Cardiac muscle cell (in vitro differentiated cells and primary cell): Measurements from ENCODE around the gene ALDOB. TPM values are rescaled to one million over a fixed set of nuclear protein-coding genes. Genes with fewer than 3 reads are reported as not detected.
A peak's percentile ranks its signal among the peaks of the same experiment; 100 is the strongest.

ENCODE experiments used
- DNase-seq, 2 donors: peaks; one replicate each; pipeline versions ENCODE4 v3.0.0 to v3.0.0-alpha.2; 2010 to 2017; ENCODE audit warnings: low read depth in 1 of 2, low spot score in 1 of 2
- H3K27ac ChIP-seq: fragments of 200-600 bp; sonication (generic); 2 replicates; pipeline ENCODE4 v1.5.1; 2016
- H3K27me3 ChIP-seq: fragments of 200-600 bp; sonication (generic); 2 replicates; pipeline ENCODE4 v1.6.0; 2016; ENCODE audit warnings: control low read depth
- H3K36me3 ChIP-seq: fragments of 200-600 bp; sonication (generic); 2 replicates; pipeline ENCODE4 v1.5.1; 2016; ENCODE audit warnings: control low read depth
- H3K4me1 ChIP-seq: fragments of 200-600 bp; sonication (generic); 2 replicates; pipeline ENCODE4 v1.8.1; 2017; ENCODE audit warnings: low read depth, mild to moderate bottlenecking, mixed run types
- H3K4me3 ChIP-seq: fragments of 200-600 bp; sonication (generic); 2 replicates; pipeline ENCODE4 v1.5.1; 2016; ENCODE audit warnings: mild to moderate bottlenecking
- H3K9me3 ChIP-seq: fragments of 200-600 bp; sonication (generic); 2 replicates; pipeline ENCODE4 v1.5.1; 2017; ENCODE audit warnings: low read depth, mild to moderate bottlenecking, control low read depth
- CTCF ChIP-seq: IDR thresholded peaks from 2 replicates; pipeline ENCODE4 v1.5.1; 2012; ENCODE audit warnings: low read depth, mild to moderate bottlenecking, low read length
- polyA plus RNA-seq: library from polyadenylated mRNA; unstranded; fragments of >200 nt; fragmentation: Nextera tagmentation; extraction: Ambion mirVana; gene quantifications from 2 replicates; pipeline ENCODE4 v1.2.1, GENCODE V29; 2016
- total RNA-seq: library from RNA; depleted of rRNA; stranded (reverse); fragments of >200 nt; gene quantifications from 2 replicates; pipeline ENCODE4 v1.2.3, GENCODE V29; 2016

The ALDOB gene
- total and polyA plus RNA-seq, 2 experiments from 2014 or later, result 0.26 TPM; not detected in 1

GRCh38 chr9:101409079-101409477 is 26.5 kb downstream of the ALDOB start:
- Histone ChIP-seq H3K36me3 (peaks cover 49% of the 10 kb centered on the region), H3K9me3 (peaks cover 13% of the 10 kb centered on the region), H3K4me3 (no peak overlapping the region), H3K27ac (no peak overlapping the region), H3K4me1 (no peaks in the 10 kb centered on the region), H3K27me3 (no peaks in the 10 kb centered on the region)
- DNase-seq, result no peak
- no peak for TF ChIP-seq CTCF

- Histone ChIP-seq H3K27me3 (no peaks in the 10 kb centered on the region), H3K36me3 (peaks cover 55% of the 10 kb centered on the region), H3K4me1 (no peaks in the 10 kb centered on the region), H3K9me3 (peaks cover 13% of the 10 kb centered on the region), H3K4me3 (no peak overlapping the region), H3K27ac (no peak overlapping the region)
- no peak for DNase-seq
- TF ChIP-seq CTCF, result no peak
Measured at GRCh38 chr9:101408374-101409078, 27.0 kb downstream of the ALDOB start.

GRCh38 chr9:101403516-101404285 is 31.9 kb downstream of the ALDOB start:
- peaks cover 3% of the 10 kb centered on the region for H3K9me3 ChIP-seq
- H3K4me1 ChIP-seq, result peaks cover 17% of the 10 kb centered on the region
- no peak for TF ChIP-seq CTCF
- no peak for DNase-seq
- no peak overlapping the region for H3K4me3 ChIP-seq
- H3K27me3 ChIP-seq, result no peaks in the 10 kb centered on the region
- no peak overlapping the region for H3K27ac ChIP-seq
- H3K36me3 ChIP-seq, result peaks cover 71% of the 10 kb centered on the region

- TF ChIP-seq CTCF, result no peak
- DNase-seq, result peak in 1 of 2 donors; percentile 74
- H3K4me3 ChIP-seq, result peak overlapping the region; percentile 45
- no peaks in the 10 kb centered on the region for H3K9me3 ChIP-seq
- no peaks in the 10 kb centered on the region for H3K27me3 ChIP-seq
- H3K36me3 ChIP-seq, result peaks cover 42% of the 10 kb centered on the region
- H3K27ac ChIP-seq, result no peak overlapping the region
- peaks cover 24% of the 10 kb centered on the region for H3K4me1 ChIP-seq
Measured at GRCh38 chr9:101400120-101400519, 35.5 kb downstream of the ALDOB start.

- Histone ChIP-seq H3K36me3 (peaks cover 38% of the 10 kb centered on the region), H3K9me3 (no peaks in the 10 kb centered on the region), H3K27me3 (no peaks in the 10 kb centered on the region), H3K4me1 (peaks cover 24% of the 10 kb centered on the region), H3K4me3 (peak overlapping the region; percentile 45), H3K27ac (no peak overlapping the region)
- no peak for DNase-seq
- no peak for TF ChIP-seq CTCF
Measured at GRCh38 chr9:101399643-101399970, 36.0 kb downstream of the ALDOB start.
